Stimulated activated CD8-positive, alpha-beta memory T cell treated with anti-CD3 and anti-CD28 coated beads, Interleukin-4, amount 100 ng/mL, for 1 hour (primary cell): ENCODE results near the gene LCTL.

Source experiments
- DNase-seq, 2 donors: peaks; one replicate each; pipeline ENCODE4 v3.0.0-alpha.2; 2020; ENCODE audit warnings: low read depth in 2 of 2, low spot score in 1 of 2

The LCTL gene, protein sequence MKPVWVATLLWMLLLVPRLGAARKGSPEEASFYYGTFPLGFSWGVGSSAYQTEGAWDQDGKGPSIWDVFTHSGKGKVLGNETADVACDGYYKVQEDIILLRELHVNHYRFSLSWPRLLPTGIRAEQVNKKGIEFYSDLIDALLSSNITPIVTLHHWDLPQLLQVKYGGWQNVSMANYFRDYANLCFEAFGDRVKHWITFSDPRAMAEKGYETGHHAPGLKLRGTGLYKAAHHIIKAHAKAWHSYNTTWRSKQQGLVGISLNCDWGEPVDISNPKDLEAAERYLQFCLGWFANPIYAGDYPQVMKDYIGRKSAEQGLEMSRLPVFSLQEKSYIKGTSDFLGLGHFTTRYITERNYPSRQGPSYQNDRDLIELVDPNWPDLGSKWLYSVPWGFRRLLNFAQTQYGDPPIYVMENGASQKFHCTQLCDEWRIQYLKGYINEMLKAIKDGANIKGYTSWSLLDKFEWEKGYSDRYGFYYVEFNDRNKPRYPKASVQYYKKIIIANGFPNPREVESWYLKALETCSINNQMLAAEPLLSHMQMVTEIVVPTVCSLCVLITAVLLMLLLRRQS

DNA sequence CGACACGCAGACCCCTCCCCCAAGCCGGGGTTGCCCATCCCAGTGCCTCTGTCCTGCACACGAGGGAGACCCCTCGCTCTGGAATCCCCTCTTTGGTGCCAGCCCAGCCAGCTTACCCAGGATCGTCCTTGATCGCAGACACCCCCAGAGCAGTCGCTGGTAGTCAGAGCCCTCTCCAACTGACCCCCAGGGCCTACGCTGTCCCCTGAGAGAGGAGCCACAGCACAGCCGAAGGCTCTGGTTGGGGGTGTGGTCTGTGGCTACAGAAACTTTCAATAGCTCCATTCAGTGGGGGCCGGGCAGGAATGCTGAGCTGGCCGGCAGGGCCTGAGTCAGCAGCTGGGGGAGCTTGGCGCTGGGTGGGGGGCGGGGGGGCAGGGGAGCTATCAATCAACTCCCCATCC is at the start of gene LCTL:
TSS of gene LCTL (minus strand) at position 258 of the 404 bp plus-strand sequence. CDS start 633 bp downstream, outside the sequence.
- no peak for DNase-seq

DNA sequence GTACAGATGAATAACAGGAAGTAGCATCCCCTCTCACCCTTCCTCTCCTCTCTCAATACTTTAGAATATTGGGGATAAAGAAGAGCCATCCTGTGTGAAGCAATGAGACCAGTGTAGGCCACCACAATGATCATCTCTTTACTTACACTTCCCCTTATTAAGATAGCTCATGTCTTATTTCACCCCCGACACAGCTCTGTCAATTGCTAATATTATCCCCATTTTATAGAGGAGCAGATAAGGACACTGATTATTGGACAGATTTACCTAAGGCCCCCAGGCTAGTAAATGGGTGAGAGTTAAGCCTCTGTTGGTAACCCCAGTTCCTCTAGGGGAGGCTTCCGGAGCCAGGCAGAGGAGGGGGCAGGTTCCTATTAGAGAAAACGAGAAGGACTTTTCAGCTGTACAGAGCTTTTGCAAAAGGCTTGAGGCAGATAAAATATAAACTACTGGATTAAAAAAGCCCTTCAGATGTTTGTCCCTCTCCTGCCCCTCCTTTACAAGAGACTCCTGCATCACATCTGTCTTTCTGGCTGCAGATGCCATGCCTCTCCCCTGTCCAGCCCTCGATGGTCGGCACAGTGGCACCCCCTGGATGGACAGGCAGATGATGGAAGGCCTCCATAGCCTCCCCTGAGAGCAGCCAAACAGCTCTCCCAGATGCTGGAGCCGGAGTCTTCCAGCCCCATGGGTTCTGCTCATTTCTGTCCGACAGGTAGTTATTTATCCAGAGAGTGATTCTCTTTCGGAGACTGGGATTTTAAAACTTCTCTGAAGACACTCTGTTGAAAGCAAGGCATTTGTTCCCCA is 49.4 kb upstream of the LCTL start:
- no peak for DNase-seq

DNA sequence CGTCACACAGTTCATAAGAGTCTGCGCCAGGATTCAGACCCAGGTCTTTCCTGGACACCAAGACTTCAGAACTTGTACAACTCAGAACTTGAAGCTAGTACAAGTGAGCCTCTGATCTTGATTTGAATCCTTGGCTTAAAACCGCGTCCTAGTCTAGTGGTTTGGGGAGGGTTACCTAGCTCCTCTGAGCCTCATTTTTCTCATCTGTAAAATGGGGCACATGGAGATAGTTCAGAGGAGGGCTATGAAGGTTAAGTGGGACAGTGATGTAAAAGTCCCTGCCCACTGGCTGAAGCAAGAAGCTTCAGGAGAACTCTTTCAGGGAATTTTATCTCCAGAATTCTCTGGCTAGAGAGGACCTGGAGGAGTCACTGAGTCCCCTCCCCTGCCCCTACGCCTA is 48.7 kb upstream of the LCTL start:
- no peak for DNase-seq

DNA sequence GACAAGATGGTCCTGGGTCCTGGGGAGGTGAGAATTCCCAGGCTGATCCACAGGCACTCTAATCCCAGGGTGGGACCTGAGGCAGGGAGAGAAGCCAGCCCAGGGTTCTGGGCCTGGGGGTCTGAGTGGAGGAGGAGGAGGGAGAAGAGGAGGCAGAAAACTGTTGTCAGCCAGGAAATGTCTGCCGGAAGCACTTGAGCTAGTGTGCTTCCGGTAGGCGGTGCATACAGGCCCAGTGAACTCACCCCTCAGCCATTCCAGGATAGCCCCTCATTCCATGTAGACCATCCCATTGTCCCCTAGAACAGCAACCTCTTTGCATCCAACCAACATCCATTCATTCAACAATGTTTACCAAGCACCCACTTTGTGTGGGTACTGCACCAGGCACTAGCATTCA is 47.9 kb upstream of the LCTL start:
- DNase-seq = no peak

DNA sequence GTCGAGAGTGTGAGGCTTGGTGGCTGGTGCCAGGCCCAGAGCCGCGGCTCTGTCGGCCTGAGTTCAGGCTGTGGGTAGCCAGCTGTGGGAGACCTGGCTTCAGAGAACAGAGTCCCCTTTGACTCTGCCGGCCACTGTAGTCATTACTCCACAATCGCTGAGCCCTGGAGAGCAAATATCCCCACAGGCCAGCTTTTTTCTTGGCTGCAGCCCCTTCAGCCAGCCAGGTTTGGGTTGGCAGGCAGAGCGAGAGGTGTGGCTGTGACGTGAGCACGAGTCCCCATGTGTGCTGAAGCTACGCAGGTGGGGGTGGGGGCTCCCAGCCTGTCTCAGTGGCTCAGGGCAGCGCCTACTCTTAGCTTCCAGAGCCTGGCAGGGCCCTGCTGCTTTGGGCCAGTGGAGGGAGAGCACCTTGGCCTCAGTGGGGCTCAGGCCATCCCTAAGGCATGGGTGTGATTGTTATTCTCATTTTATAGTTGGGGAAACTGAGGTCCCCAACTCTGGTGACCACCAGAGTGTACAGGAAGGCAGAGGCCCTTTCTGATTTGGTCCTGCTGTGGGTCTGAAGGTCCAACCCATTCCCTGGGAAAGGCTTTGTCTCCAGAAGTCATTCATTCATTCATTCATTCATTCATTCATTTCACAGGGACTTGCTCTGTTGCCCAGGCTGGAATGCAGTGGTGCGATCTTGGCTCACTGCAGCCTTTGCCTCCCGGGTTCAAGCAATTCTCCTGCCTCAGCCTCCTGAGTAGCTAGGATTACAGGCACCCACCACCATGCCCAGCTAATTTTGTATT is 45.7 kb upstream of the LCTL start:
- no peak for DNase-seq

DNA sequence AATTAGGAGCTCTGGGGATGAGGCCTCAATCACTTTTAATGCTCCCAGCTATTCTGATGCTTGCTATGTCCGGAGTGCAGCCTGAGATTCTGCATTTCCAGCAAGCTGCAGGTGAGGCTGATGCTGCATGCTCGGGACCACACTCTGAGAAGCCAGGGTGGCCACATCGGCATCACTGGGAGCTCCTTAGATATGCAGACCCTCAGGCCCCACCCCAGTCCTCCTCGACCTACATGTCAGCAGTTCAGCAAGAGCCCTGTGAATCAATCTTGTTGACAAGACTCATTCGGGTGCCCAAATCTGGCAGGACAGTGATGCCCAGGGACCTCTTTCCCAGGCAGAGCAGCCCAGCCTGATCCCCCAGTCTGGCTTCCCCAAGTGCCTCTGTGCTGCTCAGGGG is 44.1 kb upstream of the LCTL start:
- no peak for DNase-seq

DNA sequence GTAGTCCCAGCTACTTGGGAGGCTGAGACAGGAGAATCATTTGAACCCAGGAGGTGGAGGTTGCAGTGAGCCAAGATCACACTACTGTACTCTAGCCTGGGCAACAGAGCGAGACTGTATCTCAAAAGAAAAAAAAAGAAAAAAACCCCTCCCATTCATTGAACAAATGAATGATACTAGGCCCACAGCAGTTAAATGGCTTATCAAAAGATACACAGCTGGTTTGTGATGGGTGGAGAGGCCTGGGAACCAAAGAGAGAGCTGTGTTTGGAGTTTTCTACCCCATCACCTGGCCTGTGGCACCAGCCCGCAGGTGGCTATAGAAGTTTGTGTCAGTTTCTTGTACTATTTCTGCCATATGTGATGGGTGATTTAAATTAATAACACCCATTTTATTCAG is 43.1 kb upstream of the LCTL start:
- DNase-seq = no peak

DNA sequence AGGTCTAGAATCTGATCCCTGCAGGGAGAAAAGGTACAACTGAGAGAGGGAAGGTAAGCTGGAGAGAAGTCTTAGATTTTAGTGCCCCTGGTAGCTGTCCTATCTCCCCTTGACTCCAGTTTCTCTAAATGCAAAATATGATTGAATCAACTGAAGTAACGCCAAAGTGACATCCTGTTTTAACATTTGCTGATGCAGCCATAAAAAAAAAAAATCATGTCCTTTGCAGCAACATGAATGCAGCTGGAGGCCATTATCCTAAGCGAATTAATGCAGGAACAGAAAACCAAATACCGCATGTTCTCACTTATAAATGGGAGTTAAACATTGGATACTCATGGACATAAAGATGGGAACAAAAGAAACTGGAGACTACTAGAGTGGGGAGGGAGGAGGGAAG is 42.4 kb upstream of the LCTL start:
- DNase-seq = no peak

DNA sequence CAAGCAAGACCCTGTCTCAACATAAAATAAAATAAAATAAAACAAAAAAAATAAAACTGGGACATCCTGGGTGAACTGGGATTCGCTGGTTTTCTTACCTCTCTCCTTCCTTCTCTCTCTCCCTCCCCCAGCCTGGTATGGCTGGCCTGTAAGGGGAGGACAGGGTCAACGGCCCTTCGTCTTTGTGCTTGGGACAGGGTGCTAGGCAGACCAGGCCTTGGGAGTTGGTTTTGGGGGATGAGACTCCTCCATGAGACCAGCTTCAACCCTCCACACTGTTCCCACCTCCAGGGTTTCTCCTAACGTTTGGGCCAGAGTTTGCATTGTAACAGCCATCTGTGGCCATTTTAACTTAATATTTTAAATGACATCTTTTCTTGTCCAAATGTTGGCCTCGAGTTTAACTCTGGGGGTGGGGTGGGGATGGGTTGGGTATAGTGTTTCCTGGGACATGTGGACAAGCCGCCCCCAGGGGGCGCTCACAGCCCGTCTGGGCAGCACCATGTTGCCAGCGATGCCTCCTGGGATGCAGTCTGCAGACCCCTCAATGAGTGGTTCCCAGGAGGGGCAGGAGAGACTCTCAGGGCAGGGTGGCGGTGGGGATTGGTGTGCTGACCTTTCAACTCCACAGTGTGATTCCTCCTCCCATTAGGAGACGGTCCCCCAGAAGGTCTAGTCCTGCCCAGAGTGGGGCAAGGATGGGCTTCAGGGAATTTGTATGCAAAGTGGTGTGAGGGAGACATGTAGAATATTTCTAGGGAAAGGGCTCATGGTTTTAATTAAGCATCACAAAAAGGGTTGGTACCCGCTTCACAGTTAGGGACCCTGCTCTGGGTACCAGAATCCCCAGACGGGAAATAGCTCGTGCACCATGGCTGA is 37.7 kb upstream of the LCTL start:
- peak; percentile 10 to 31 for DNase-seq

DNA sequence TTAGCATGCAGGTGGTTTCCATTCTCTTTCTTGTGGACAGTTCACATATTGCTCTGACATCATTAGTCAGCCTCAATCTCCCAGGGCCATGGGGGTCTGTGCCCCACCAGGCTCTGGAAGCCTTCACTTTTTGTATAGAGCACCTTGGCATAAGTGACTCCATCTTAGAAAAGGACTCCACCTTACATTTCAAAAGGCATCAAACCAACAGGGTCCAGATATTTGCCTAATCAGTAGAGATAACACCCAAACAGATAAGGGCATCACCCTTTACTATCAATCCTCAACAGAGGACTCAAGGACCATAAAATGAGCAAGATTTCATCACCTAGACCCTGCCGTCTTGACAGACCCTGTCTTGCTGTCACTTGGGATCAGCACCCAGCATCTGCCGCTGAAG is 35.7 kb upstream of the LCTL start:
- DNase-seq = no peak

DNA sequence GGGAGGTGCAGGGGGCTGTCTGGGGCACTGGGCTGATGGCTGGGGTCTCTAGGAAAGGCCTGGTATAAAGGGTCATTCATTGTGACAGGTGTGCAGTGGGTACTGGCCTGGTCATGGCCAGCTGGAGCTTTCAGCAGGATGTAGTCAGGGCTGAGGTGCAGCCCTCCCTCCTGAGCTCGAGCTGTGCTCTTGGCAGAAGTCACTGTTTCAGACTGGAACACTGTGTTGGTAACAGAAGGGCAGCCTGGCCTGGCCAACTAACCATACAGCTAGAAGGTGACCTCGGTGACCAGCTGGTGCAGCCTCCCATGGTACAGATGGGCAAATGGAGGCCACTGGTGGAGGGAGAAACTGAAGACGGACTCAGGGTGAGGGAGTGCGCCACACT is 34.4 kb upstream of the LCTL start:
- DNase-seq = no peak

DNA sequence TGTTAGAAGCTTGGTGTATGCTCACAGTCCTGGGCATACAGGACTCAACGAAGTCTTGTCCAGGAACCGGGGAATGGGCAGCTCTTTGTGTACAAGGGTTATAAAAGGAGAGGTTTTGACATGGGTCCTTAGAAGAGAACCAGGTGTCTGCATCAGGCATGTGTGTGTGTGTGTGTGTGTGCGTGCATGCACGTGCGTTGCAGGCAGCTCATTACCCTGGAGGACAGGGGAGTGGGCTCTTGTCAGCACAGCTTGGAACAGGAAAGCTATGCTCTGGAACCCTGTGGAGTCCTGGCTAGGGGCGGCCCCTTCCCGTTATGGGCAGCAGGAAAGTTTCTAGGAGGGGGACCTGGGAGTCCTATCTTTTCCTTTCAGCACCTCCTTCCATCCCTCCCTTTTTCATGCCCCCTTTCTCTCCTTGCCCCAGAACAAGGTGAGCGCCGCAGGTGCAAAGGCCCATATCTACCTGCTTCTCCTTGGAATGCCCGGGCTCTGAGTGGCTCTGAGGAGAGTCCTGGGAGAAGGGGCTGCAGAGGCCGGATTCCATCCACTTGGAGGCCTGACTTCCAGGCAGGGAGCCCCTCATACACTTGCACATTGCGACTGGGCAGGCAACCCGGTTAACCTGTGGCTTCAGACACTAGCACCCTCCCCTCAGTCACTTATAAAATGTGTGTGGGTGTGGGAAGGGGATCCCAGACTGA is 33.9 kb upstream of the LCTL start:
- DNase-seq = no peak

DNA sequence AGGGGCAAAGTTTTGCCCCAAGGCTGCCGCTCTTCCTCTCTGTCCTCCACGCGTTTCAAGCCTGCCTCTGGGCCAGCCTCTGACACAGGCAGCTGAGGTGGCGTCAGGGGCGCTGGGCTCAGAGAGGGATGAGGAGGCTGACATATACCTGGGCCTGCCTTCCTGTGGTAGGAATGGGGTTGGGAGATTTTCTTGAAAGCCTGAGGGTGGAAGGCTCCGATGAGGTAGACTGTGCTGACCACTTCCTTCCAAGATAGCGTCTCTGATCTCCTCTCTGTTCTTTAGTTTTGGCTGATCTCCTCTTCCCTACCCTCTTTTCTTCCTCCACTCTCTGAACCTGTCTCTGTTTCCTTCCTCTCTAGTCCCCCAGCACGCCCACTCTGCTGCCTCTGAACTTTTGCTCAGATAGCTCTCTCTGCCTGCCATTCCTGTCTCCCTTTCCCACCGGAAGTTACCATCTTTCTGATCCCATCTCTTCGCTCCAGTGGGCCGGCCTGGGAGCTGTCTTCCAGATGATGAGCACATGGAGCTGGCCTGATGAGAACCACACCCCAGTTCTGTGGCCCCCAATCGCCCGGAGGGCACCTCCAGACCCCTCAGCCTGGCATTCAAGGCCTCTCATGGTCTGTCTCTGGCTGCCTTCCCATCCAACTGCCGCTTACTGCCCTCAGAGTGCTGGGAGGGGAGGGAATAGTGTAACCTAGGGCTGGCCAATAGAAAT is 32.5 kb upstream of the LCTL start:
- DNase-seq = no peak

DNA sequence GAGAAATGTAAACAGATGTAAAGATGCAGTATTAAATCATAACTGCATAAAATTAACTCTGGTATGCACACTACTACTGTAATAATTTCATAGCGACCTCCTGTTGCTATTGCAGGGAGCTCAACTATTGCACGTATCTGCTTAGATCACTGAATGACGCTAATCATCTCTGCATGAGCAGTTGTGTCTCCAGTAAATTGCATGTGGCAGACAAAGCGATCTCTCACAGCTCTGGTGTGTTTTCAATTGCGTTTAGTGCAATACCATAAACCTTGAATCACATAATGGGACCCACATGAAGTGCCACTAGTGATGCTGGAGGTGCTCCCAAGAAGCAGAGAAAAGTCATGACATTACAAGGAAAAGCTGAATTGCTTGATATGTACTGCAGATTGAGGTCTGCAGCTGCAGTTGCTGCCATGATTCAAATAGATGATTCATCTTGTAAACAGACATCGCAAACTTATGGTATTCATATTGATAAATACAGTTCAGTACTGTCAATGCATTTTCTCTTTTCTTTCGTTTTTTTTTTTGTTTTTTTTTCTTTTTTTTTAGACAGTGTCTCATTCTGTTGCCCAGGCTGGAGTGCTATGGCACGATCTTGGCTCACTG is 30.2 kb upstream of the LCTL start:
- DNase-seq = no peak

DNA sequence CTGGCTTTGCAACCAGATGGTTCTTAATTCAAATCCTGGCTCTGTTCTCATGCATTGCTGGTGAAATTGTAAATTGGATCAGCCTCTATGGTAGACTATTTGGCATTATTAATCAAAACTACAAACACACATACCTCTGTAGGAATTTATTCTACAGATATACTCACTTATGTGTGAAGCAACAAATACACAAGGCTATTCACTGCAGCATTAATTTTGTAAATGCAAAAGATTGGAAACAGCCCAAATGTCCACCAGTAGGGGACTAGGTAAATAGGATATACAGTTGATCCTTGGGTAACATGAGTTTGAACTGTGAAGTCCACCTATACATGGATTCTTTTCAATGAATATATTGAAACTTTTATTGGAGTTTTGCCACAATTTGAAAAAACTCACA is 29.5 kb upstream of the LCTL start:
- no peak for DNase-seq

DNA sequence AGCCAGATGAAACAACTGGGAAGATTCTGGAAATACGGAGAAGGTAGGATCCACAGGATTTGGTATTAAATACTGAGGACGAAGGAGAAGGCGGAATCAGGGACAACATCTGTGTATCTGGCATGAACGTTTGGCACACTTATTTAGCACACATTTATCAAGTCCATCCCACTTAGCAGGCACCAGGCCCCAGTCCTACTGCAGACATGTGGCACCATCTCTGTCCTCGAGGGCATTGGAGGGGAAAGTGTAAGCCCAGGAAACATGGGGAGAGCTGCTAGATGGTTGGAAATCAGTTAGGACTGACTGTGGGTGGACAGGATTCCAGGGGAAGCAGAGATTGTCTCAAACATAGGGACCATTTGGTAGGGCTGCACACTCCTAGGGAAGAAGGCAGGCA is 29.0 kb upstream of the LCTL start:
- DNase-seq = no peak

DNA sequence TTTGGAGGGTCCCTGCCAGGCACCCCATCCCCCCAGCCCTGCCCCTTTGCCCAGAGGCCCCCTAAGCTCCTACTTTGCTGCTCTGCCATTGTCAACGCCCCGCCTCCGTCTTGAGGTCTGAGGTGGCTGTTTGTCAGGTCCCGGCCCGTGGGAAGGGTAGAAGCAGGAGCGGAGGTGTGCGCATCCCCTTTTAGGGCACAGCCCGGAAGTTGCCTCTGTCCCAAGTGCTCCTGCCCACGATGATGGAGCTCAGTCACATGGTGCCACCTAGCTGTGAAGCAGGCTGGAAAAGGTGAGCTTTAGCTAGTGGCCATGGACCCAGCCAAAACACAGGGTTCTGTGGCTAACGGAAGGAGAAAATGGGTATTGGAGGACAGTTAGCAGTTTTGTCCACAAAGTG is 28.5 kb upstream of the LCTL start:
- no peak for DNase-seq

DNA sequence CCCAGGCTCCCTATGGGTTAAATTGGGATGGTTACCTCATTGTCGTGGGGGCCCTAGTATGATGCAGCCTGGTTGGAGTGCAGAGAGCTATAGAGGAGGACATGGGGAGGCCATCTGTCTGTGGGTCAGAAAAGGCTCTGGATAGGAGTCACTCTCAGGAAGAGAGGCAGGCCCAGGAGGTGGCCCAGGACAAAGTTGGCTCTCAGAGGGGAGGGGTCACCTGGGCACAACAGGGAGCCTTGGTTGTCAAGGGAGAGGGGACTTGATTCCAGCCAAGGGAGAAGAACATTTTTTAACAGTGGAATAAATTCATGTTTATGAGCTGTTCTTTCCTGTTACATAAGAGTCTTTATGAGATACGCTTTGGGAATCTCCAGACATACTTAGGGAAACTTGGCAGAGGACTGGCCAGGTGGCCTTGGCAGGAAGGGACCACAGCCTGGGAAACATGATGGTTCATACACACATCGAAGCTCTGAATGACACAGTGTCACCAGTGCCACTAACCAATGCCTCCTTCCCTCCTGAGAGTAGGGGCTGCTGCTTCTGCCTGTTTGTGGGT is 27.5 kb upstream of the LCTL start:
- no peak for DNase-seq
